Keratinocyte (primary cell): ENCODE data around the gene SLC2A9. TPM values are rescaled to one million over a fixed set of nuclear protein-coding genes. Genes with fewer than 3 reads are reported as not detected.

Experiments used
- DNase-seq: peaks from one replicate; pipeline ENCODE4 v3.0.0-alpha.2; 2011; ENCODE audit warnings: low read depth, missing footprints, low spot score
- FAIRE-seq: peaks from 2 replicates; lab custom pipeline; 2011; peaks lifted over from hg19 to GRCh38; lab: Jason Lieb, UNC
- H2AFZ ChIP-seq: 2 replicates; pipeline ENCODE4 v1.6.0; 2012; ENCODE audit warnings: low read length, control low read depth, inconsistent platforms; ENCODE audit not compliant: control insufficient read depth
- H3K27ac ChIP-seq: 2 replicates; pipeline ENCODE4 v1.5.1; 2011; ENCODE audit warnings: low read length; ENCODE audit not compliant: control insufficient read depth, insufficient read depth
- H3K27me3 ChIP-seq: 3 replicates; pipeline ENCODE4 v1.6.0; 2011; ENCODE audit warnings: low read length; ENCODE audit not compliant: control insufficient read depth, insufficient read depth; ENCODE audit errors: extremely low read depth
- H3K36me3 ChIP-seq, 2 experiments: 2 replicates in 1 of 2; 3 replicates in 1 of 2; pipeline ENCODE4 v1.5.1; 2011; ENCODE audit warnings: low read length in 2 of 2, mild to moderate bottlenecking in 1 of 2; ENCODE audit not compliant: control insufficient read depth in 2 of 2, insufficient read depth in 2 of 2; ENCODE audit errors: extremely low read depth in 1 of 2
- H3K4me1 ChIP-seq: 3 replicates; pipeline ENCODE4 v1.5.1; 2011; ENCODE audit warnings: low read length; ENCODE audit not compliant: control insufficient read depth, insufficient read depth; ENCODE audit errors: extremely low read depth
- H3K4me2 ChIP-seq: 3 replicates; pipeline ENCODE4 v1.6.0; 2011; ENCODE audit warnings: low read depth, low read length; ENCODE audit not compliant: control insufficient read depth, insufficient read depth; ENCODE audit errors: extremely low read depth
- H3K4me3 ChIP-seq, 3 experiments: fragments of 200-600 bp in 1 of 3; sonication (generic) in 1 of 3; 2 replicates in 2 of 3; 3 replicates in 1 of 3; pipeline ENCODE4 v1.5.1; 2011 to 2016; ENCODE audit warnings: low read length in 3 of 3, mild to moderate bottlenecking in 3 of 3, control low read depth in 2 of 3, inconsistent platforms in 1 of 3, low read depth in 1 of 3, mixed read lengths in 1 of 3, mixed run types in 1 of 3, moderate library complexity in 1 of 3; ENCODE audit not compliant: control insufficient read depth in 2 of 3, insufficient read depth in 2 of 3; ENCODE audit errors: extremely low read depth in 1 of 3
- H3K79me2 ChIP-seq: 2 replicates; pipeline ENCODE4 v1.6.0; 2012; ENCODE audit warnings: low read length; ENCODE audit not compliant: control insufficient read depth, insufficient read depth
- H3K9ac ChIP-seq: 3 replicates; pipeline ENCODE4 v1.6.0; 2011; ENCODE audit warnings: low read length; ENCODE audit not compliant: control insufficient read depth, insufficient read depth; ENCODE audit errors: extremely low read depth
- H3K9me1 ChIP-seq: 3 replicates; pipeline ENCODE4 v1.6.0; 2011; ENCODE audit warnings: low read length; ENCODE audit not compliant: control insufficient read depth, insufficient read depth; ENCODE audit errors: extremely low read depth
- H3K9me3 ChIP-seq: 2 replicates; pipeline ENCODE4 v1.5.1; 2012; ENCODE audit warnings: low read depth, low read length; ENCODE audit not compliant: control insufficient read depth
- H4K20me1 ChIP-seq: 3 replicates; pipeline ENCODE4 v1.6.0; 2011; ENCODE audit warnings: low read length; ENCODE audit not compliant: control insufficient read depth, insufficient read depth; ENCODE audit errors: extremely low read depth
- CTCF ChIP-seq, 3 experiments: IDR thresholded peaks in 1 of 3; conservative IDR thresholded peaks in 1 of 3; optimal IDR thresholded peaks in 1 of 3; 2 replicates in 2 of 3; 3 replicates in 1 of 3; pipeline versions ENCODE3 to v1.5.1; 2011; ENCODE audit warnings: low read length in 3 of 3, mild to moderate bottlenecking in 3 of 3, moderate library complexity in 2 of 3, control low read depth in 1 of 3, inconsistent platforms in 1 of 3; ENCODE audit not compliant: insufficient read depth in 2 of 3; ENCODE audit errors: extremely low read depth in 1 of 3
- EZH2 ChIP-seq: IDR thresholded peaks from one replicate; pipeline ENCODE4 v1.6.1; 2012; ENCODE audit warnings: inconsistent platforms, mild to moderate bottlenecking, low read length, moderate library complexity
- dilution Hi-C: fragments of 300-500 bp; cut with MboI; formaldehyde crosslinking; loops from one replicate; pipeline ENCODE4 v1.7.0; 2020; ENCODE audit warnings: low sequenced_read_pairs; ENCODE audit not compliant: extremely low pct_ligation_motif_present
- polyA plus RNA-seq, 5 experiments: library from polyadenylated mRNA; depleted of rRNA in 3 of 5; stranded (reverse) in 3 of 5; stranded (forward) in 1 of 5; unstranded in 1 of 5; fragments of >200 nt; gene quantifications; 1 replicate in 1 of 5; 2 replicates in 3 of 5; 3 replicates in 1 of 5; pipeline versions ENCODE4 v1.2.1 to v1.2.3, GENCODE V29; 2011 to 2012; ENCODE audit warnings: missing spikeins in 2 of 5, low read depth in 1 of 5, low replicate concordance in 1 of 5

SLC2A9 gene
- polyA plus RNA-seq, 1 donor (not counting 4 experiments of a cell fraction or from before 2014, with no cell fraction given): 37.3 TPM

- Histone ChIP-seq H4K20me1 (peaks cover 6% of the 10 kb centered on the region), H3K4me3 (no peak overlapping the region), H3K4me1 (peaks cover 14% of the 10 kb centered on the region), H2AFZ (no peak overlapping the region), H3K36me3 (peaks cover 14 to 38% of the 10 kb centered on the region in 2 experiments), H3K79me2 (peaks cover 52% of the 10 kb centered on the region), H3K4me2 (no peak overlapping the region), H3K9me1 (no peaks in the 10 kb centered on the region), H3K27ac (no peak overlapping the region), H3K27me3 (no peaks in the 10 kb centered on the region), H3K9me3 (no peaks in the 10 kb centered on the region), H3K9ac (no peak overlapping the region)
- no peak for TF ChIP-seq EZH2
- no peak for TF ChIP-seq CTCF (optimal IDR thresholded peaks at IDR 0.05 in 1 of 3, IDR thresholded peaks at IDR 0.05 in 1 of 3, conservative IDR thresholded peaks at IDR 0.05 in 1 of 3; ENCODE audit: extremely low read depth in 1 of 3, insufficient read depth in 2 of 3, low read length in 3 of 3)
- FAIRE-seq (peak; percentile 75), DNase-seq (no peak)
- dilution Hi-C loops: no loop called here
These were observed 23.4 kb downstream of the SLC2A9 start for GRCh38 chr4:9997886-9998285.

DNA sequence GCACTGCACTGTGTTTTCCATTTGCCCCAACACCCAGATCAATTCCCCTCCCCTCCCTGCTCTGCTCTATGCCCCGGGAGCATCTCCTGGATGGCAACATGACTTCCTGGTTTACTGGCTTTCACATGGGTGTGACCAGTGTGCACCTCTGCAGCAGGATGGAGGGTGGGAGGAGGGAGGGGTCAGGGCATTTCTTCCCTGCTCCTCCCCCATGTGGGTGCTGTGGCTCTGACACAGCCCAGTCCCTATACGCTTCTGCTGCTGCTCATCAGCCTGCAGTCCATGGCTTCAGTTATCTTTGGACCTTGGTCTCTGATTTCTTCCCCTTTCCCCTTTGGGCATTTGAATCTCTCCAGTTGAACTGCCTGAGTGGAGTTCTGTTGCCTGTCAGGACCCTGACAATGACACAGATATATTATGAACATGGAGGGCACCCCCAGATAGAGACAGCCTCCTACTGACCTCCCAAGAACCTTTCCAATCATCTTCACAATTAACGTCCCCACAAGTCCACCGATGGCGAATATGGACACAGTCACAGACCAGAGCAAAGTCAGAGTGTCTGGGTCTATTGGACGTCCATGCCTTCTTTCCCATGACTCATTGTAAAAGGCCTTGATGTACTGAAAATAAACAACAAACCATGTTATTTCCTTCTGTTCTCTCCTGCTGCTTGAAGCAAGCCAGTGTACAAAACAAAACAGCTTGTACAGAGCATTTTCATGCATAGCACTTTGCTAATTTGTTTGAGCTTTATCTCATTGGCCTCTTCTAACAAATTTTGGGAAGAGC, 24.8 kb downstream of the SLC2A9 start:
- H3K27ac ChIP-seq: no peak overlapping the region

More for the DNA sequence above, 24.8 kb downstream of the SLC2A9 start:
- peaks cover 40% of the 10 kb centered on the region for H3K79me2 ChIP-seq
- no peaks in the 10 kb centered on the region for H3K27me3 ChIP-seq
- no peak overlapping the region for H3K4me3 ChIP-seq
- TF ChIP-seq EZH2 (no peak), CTCF (optimal IDR thresholded peaks at IDR 0.05 in 1 of 3, IDR thresholded peaks at IDR 0.05 in 1 of 3, conservative IDR thresholded peaks at IDR 0.05 in 1 of 3; ENCODE audit: extremely low read depth in 1 of 3, insufficient read depth in 2 of 3, low read length in 3 of 3) (no peak)
- H3K36me3 ChIP-seq: peaks cover 17 to 36% of the 10 kb centered on the region in 2 experiments
- no peaks in the 10 kb centered on the region for H3K9me3 ChIP-seq
- FAIRE-seq (no peak), DNase-seq (no peak)
- H3K9ac ChIP-seq: no peak overlapping the region
- dilution Hi-C loops: no loop called here
- H4K20me1 ChIP-seq: peaks cover 6% of the 10 kb centered on the region
- H2AFZ ChIP-seq: no peak overlapping the region
- no peaks in the 10 kb centered on the region for H3K9me1 ChIP-seq
- no peak overlapping the region for H3K4me2 ChIP-seq
- peaks cover 12% of the 10 kb centered on the region for H3K4me1 ChIP-seq
